ENCODE measurements around the gene CKAP4. TPM values are rescaled to one million over a fixed set of nuclear protein-coding genes. Genes with fewer than 3 reads are reported as not detected.
"Not testable (repeated sequence)": the region's sequence is repeated elsewhere in the genome, so short reads cannot be mapped to it uniquely, and the experiment has no call there.

CKAP4 gene
- total and polyA plus RNA-seq, 10 donors, result 4.5 to 63.0 (median 29.8) TPM

- 89 to 97% (median 92%) methylated on average over 1 of the region's 1 CpG for WGBS, 5 donors
- H3K36me3 ChIP-seq, result no peaks in the 10 kb centered on the region
- H3K4me1 ChIP-seq, result peaks cover 0 to 12% (median 7%) of the 10 kb centered on the region in 6 donors
- H3K27me3 ChIP-seq (replicated peaks in 1 of 7), result peaks cover 0 to 19% (median 0%) of the 10 kb centered on the region in 7 donors
- H3K4me3 ChIP-seq, result no peak overlapping the region
- no peak for DNase-seq
- intact Hi-C loops (cut with DNase I; ENCODE audit: low total_unique reads), result no loop called here
- no peak overlapping the region for H3K27ac ChIP-seq
- no peaks in the 10 kb centered on the region for H3K9me3 ChIP-seq
- TF ChIP-seq CTCF (IDR thresholded peaks at IDR 0.05 in 8 of 11, conservative IDR thresholded peaks at IDR 0.05 in 3 of 11) (no peak), POLR2AphosphoS5 (IDR thresholded peaks at IDR 0.05) (no peak), POLR2A (IDR thresholded peaks at IDR 0.05) (no peak)
Measured at GRCh38 chr12:106288101-106288493, 40.3 kb upstream of the CKAP4 start.

- Histone ChIP-seq H3K9me3 (peaks cover 0 to 2% (median under 1%) of the 10 kb centered on the region in 8 donors), H3K27me3 (replicated peaks in 1 of 7) (peaks cover 0 to 19% (median 0%) of the 10 kb centered on the region in 7 donors), H3K27ac (no peak overlapping the region), H3K4me3 (no peak overlapping the region), H3K36me3 (no peaks in the 10 kb centered on the region), H3K4me1 (peaks cover 0 to 12% (median 7%) of the 10 kb centered on the region in 6 donors)
- TF ChIP-seq POLR2A (IDR thresholded peaks at IDR 0.05), result no peak
- no peak for TF ChIP-seq CTCF (IDR thresholded peaks at IDR 0.05 in 8 of 11, conservative IDR thresholded peaks at IDR 0.05 in 3 of 11)
- no peak for TF ChIP-seq POLR2AphosphoS5 (IDR thresholded peaks at IDR 0.05)
- no peak for DNase-seq
- intact Hi-C loops (cut with DNase I; ENCODE audit: low total_unique reads), result no loop called here
- WGBS, 5 donors, result 78 to 88% (median 85%) methylated on average over 1 of the region's 1 CpG
Measured at GRCh38 chr12:106287364-106287763, 39.5 kb upstream of the CKAP4 start.

GRCh38 chr12:106286576-106287162 lies 38.8 kb upstream of the CKAP4 start:
- intact Hi-C loops (cut with DNase I; ENCODE audit: low total_unique reads), result not testable (repeated sequence)

GRCh38 chr12:106285982-106286381 lies 38.2 kb upstream of the CKAP4 start:
- Histone ChIP-seq H3K9me3 (peaks cover 0 to 15% (median 5%) of the 10 kb centered on the region in 8 donors), H3K27me3 (replicated peaks in 1 of 7) (peaks cover 0 to 19% (median 0%) of the 10 kb centered on the region in 7 donors), H3K36me3 (no peaks in the 10 kb centered on the region), H3K27ac (no peak overlapping the region), H3K4me1 (peaks cover 0 to 12% (median 7%) of the 10 kb centered on the region in 6 donors), H3K4me3 (no peak overlapping the region)
- DNase-seq, result no peak
- intact Hi-C loops (cut with DNase I; ENCODE audit: low total_unique reads), result no loop called here
- 76 to 83% (median 82%) methylated on average over 4 of the region's 4 CpGs for WGBS, 5 donors
- no peak for TF ChIP-seq POLR2A (IDR thresholded peaks at IDR 0.05)
- no peak for TF ChIP-seq POLR2AphosphoS5 (IDR thresholded peaks at IDR 0.05)
- TF ChIP-seq CTCF (IDR thresholded peaks at IDR 0.05 in 8 of 11, conservative IDR thresholded peaks at IDR 0.05 in 3 of 11), result no peak

More at GRCh38 chr12:106286576-106287162, 38.8 kb upstream of the CKAP4 start:
- H3K4me3 ChIP-seq, H3K27ac ChIP-seq, H3K36me3 ChIP-seq, H3K9me3 ChIP-seq, DNase-seq: not testable (repeated sequence)
- Histone ChIP-seq H3K27me3 (replicated peaks in 1 of 7) (peaks cover 0 to 19% (median 0%) of the 10 kb centered on the region in 7 donors), H3K4me1 (peaks cover 0 to 12% (median 7%) of the 10 kb centered on the region in 6 donors)
- 87 to 93% (median 92%) methylated on average over 14 of the region's 14 CpGs for WGBS, 5 donors

All from spleen (tissue), 11 donors.